ENCODE results near the gene TOMM20.
"Not testable (repeated sequence)": the region's sequence is repeated elsewhere in the genome, so short reads cannot be mapped to it uniquely, and the experiment has no call there.

The TOMM20 gene

DNA sequence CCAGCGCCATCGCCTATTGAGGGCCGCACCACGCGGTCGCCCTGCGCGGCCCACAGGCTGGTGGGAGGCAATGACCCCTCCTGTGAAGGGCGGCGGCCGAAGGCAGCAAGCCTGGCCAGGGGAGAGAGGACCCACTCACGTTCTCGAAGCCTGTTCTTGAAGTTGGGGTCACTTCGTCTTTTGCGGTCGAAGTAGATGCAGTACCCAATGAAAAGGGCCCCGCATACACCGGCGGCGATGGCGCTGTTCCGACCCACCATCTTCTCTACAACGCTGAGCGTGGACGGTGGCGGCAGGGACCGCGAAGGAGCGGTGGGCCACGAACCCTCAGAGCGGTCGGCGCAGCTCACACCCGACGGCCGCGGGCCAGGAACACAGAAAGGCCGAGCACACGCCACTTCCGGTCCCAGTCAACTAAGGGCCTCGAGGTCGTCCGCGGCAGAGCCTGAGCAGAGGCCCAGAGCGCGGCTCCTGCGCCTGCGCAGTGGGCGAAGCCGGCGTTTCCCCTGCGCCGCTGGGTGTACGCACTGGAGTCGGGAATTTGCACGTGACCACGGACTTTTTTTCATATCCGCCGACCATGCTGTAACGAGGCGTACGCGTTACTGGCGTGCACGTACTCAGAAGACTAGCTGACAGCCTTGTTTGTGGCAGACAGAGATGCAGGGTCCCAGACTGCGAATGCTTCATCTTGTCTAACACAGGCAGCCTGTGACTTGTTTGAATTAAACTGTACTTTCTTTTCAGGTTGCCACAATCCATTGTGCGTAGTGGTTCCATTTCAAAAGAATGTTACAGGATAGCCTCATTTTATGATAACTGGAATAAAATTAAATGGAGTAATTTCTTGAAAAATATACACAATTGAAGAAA, at the start of gene TOMM20:
Gene TOMM20, minus strand, starts transcription at position 382 of the 873 bp plus-strand sequence. Its CDS starts 122 bp downstream, at position 260.
- peak; percentile 88 for DNase-seq

DNA sequence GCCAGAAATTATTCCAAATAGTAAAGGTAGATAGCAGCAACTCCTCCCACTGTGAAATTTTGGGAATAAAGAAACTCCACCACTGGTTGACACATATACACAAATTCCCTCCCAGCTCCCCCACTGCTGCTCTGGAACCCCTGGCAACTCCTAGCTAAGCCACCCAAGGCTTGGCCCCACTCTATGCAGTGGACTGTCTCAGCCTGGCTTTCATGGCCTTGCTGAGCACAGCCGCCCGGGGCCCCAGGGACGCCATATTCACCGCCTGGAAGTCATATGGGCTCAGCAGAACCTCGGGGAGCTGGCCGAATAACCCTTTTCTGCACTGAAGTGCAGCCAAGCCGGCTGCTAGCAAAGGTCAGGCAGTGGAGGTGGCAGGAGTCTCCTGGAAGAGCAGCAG, 47.8 kb upstream of the TOMM20 start:
- DNase-seq = no peak

GRCh38 chr1:235169986-235170385, 41.3 kb upstream of the TOMM20 start:
- DNase-seq = no peak

DNA sequence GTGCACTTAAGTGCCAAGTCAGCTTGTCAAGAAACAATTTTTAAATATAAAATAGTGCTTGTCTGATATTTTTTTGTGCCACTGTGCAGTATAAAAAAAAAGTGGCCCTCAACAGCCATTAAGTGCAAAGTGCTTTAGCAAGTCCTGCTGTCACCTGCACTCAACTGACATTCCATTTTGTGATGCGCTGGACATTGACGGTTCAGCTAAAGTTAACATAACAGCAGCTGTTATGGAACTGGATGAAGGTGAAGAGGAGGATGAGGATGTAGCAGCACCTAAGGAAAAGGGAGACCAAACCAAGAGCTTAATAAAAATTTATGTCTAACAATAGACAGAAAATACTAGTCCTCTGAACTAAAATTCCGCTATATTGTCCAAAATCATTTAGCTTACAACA, 39.7 kb upstream of the TOMM20 start:
- no peak for DNase-seq

DNA sequence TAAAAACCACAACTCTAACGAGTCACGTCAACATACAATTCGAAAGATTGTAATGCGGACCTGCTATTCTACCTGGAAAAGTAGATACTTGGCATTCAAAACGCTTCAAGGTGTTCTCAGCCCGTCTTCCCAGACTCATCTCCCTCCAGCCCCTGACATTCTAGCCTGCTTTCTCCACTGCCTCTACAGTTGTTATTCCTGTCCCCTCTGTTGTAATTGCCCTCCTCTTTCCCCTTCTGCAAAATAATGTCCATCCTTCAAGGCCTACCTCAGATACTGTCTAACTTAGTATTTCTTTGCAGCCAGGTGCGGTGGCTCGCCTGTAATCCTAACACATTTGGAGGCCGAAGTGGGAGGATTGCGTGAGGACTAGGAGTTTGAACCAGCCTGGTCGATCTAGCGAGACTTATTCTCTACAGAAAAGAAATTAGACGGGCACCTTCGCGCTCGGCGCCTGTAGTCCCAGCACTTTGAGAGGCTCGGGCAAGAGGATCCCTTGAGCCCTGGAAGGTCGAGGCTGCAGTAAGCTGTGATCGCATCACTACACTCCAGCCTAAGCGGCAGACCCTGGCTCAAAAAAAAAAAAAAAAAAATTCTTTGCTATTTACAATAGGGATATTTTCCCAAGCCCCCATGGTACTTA, 33.2 kb upstream of the TOMM20 start:
- DNase-seq = no peak

DNA sequence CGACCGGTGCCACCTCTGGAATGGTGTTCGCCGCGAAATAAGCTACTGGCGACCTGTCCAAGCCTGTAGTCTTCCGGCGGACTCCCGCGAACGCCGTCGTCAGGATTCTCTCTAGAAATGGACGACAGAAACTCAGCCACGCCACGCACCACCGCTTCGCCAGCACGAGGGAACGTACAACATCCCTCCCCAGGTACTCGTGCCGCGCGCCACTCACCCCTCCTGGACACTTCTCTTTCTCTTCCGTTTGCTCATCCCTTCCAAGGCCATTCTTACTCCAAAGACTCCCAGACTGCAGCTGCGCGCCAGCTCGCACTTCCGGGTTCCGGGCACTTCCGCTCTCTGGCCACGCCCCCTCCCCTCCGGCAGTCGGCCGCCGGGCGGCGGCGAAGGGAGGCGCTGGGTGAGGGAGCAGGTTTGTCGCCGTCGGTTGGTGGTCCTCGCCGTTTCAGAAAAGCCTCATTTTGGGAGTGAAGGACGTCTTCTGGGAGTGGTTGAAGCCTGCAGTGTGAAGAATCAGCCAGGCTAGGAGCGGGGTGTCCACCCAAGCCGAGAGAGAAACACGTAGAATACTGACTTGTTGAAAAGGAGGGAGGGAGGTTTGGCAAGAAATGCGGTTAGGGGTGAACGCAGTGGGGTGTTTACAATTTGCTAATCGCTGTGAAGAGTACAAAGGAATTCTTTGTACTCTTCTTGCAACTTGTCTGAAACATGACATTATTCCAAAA, 32.5 kb upstream of the TOMM20 start, which contains the start of gene RBM34:
Gene RBM34, minus strand, starts transcription at position 294 of the 728 bp plus-strand sequence. Its CDS starts 24 bp downstream, at position 270.
- peak; percentile 36 to 74 for DNase-seq

DNA sequence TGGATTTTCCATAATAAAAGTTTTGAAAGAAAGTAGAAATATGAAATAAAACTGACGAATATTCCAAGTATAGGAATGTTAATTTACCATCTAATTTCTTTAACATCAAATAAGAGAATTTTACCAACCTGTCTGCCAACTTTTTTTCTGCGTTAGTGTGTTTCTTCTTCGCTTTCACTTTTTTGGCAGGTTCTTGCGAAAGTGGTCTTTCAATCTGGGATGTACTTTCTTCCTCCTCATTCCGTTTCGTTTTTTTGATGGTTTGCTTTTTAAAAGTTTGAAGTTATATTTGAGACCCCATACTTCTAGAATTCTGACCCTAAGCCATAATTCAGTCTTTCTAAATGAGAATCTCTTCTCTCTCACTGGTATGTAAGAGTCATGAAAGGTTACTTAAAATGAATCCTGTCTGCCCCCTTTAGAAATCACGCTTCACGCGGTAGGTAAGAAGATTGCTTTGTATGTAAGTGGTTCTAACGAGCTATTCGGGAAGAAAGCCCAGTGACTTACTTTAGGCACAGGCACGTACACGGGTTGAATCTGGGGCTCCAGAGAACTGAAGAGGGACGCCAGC, 31.8 kb upstream of the TOMM20 start:
- DNase-seq = no peak

GRCh38 chr1:235159930-235160329, 31.3 kb upstream of the TOMM20 start:
- not testable (repeated sequence) for DNase-seq

DNA sequence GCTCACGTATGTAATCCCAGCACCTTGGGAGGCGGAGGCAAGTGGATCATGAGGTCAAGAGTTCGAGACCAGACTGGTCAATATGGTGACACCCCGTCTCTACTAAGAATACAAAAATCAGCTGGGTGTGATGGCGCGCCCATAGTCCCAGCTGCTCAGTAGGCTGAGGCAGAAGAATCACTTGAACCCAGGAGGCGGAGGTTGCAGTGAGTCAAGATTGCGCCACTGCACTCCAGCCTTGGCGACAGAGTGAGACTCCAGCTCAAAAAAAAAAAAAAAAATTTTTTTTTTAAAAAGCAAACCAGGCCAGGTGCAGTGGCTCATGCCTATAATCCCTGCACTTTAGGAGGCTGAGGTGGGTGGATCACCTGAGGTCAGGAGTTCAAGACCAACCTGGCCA, 30.6 kb upstream of the TOMM20 start:
- not testable (repeated sequence) for DNase-seq

- no peak for DNase-seq
Observed at GRCh38 chr1:235158680-235159079, 30.0 kb upstream of the TOMM20 start.

DNA sequence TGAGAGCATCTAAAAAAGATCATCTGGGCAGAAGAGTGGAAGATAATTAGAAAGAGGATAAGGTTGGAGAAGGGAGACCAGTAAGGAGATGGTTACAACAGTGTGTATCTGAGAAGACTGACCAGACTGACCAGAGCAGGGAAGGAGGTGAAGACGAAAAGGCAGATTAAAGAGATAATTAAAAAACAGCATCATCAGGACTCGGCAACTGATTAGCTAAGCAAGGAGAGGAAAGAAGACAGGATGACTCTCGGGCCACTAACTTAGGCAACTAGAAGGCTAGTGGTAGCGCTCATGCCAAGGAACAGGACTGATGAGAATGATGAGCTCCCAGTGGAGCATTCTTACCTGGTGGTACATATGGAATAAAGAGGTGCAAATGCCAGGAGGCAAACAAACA, 28.5 kb upstream of the TOMM20 start:
- no peak for DNase-seq

DNA sequence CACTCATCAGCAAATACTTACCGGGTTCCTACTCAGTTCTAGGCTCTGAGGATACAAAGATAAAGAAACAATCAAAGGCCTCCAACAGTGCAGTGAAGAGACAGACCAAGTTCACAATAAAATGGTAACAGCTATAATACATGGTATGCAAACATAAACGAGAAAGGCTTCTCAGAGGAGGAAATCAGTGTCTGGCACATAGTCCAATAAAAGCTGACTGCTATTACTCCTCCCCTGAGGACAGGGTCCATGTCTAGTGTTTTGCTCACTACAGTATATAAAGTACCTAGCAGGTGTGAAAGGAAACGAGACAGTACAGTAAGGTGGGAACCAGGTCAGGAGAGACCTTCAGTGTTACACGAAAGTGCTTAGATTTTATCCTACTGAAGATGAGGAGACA, 28.1 kb upstream of the TOMM20 start:
- no peak for DNase-seq

- DNase-seq = no peak
Observed at GRCh38 chr1:235156265-235156664, 27.6 kb upstream of the TOMM20 start.

GRCh38 chr1:235152235-235152634, 23.6 kb upstream of the TOMM20 start:
- no peak for DNase-seq

DNA sequence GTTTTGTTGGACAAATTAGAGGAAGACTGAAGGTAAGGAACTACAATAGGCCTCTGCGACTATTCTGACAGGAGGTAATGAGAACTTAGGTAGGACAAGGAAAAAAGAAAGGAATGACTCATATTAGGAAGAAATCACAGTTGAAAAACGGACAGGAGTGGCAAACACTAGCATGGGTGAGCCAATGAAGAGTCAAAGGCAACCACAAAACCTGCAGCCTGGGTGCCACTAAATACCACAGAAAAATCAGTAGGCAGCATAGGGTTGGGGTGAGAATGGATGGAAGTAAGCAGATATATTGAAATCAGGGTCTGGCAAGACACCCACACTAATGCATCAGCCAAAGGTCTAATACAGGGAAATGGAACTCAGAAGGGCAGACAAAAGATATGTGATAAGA, 22.4 kb upstream of the TOMM20 start:
- no peak for DNase-seq

DNA sequence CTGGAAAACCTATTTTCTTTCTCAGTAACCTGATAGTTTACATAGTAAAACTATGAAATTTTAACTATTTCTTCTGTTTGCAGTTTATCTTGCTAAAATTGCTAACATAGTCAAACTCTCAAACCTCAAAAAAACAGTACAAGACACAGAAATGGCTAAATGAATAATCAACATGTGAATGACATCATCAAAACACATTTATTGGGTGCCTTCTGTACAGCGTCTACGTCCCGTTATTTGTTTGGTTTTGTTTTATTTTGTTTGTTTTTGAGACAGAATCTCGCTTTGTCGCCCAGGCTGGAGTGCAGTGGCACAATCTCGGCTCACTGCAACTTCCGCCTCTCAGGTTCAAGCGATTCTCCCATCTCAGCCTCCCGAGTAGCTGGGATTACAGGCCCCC, 21.2 kb upstream of the TOMM20 start:
- DNase-seq = no peak

DNA sequence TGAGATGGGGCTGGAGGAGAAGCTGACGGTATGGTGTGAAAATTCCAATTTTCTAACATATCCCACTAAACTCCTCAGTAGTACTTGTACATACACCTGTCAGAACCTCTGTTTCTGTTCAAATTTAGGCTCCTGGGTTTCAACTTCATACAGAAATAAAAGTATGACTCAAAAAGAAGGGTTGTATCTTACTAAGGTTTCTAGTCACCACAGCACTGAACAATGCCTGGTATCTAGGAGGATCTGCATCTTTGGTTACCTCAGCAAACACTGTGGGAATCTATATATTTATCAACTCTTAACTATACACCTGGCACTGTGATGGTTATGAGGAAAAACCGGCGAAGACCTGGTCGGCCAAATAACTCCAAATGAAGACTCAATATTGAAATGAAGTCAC, 18.6 kb upstream of the TOMM20 start:
- DNase-seq = no peak

DNA sequence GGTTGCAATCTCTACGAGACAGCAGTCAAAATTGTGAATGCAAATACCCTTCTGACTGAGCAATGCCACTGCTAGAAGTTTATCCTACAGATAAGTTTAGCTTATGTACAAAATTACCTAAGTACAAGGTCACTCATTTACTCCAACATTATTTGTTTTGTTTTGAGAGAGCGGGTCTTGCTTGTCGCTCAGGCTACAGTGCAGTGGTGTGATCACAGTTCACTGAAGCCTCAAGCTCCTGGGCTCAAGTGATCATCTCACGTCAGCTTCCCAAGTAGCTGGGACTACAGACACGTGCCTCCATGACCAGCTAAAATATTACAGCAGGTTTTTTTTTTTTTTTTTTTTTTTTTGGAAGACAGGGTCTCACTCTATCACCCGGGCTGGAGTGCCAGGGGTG, 17.0 kb upstream of the TOMM20 start:
- no peak for DNase-seq

DNA sequence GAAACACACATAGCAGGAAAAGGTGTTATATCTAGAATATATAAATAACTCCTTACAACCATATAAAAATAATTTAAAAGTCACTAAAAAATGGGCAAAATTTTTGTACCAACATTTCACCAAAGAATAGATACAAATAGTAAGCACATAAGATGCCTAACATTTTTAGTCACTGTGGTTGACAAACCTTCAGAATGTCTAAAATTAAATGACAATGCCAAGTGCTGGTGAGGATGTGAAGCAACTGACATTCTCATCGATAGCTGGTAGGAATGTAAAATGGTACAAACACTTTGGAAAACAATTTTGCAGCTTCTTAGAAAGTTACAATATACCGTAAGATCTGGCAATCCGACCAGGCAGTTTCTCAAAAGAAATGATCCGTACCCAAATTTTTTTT, 14.4 kb upstream of the TOMM20 start:
- no peak for DNase-seq

GRCh38 chr1:235139315-235139714, 10.7 kb upstream of the TOMM20 start:
- DNase-seq = no peak

- DNase-seq = no peak
Observed at GRCh38 chr1:235138821-235139220, 10.2 kb upstream of the TOMM20 start.

- no peak for DNase-seq
Observed at GRCh38 chr1:235136111-235136510, 7.5 kb upstream of the TOMM20 start.

GRCh38 chr1:235134171-235134570, 5.5 kb upstream of the TOMM20 start:
- DNase-seq = no peak
